OCI-LY7 (cell line): Measurements from ENCODE around the gene ALDH1L2. TPM values are rescaled to one million over a fixed set of nuclear protein-coding genes. Genes with fewer than 3 reads are reported as not detected.

Experiments
- BruUV-seq: library from RNA; stranded (reverse); fragments of 400-500 nt; replicated peaks from 2 replicates; lab custom pipeline; 2021; lab: Mats Ljungman, UMichigan
- CTCF ChIA-PET: fragments of 300-600 bp; sonication (Branson Sonifier 250); formaldehyde crosslinking; loops from one replicate; lab custom pipeline; 2022; ENCODE audit warnings: antibody characterized with exemption; ENCODE audit not compliant: unreplicated experiment; lab: Charles Lee
- POLR2A ChIA-PET: fragments of 300-600 bp; sonication (Branson Sonifier 250); formaldehyde crosslinking; loops from one replicate; lab custom pipeline; 2022; ENCODE audit warnings: antibody characterized with exemption; lab: Charles Lee
- DNase-seq: peaks from one replicate; pipeline ENCODE4 v3.0.0-alpha.2; 2015; ENCODE audit warnings: low spot score
- H2AFZ ChIP-seq: fragments of 200-600 bp; sonication (generic), shearing (Covaris generic); 2 replicates; pipeline ENCODE4 v1.6.1; 2014; ENCODE audit warnings: mild to moderate bottlenecking, antibody characterized with exemption, low read length, moderate library complexity
- H3K27ac ChIP-seq: fragments of 200-600 bp; sonication (generic); 2 replicates; pipeline ENCODE4 v1.5.1; 2014; ENCODE audit warnings: mixed run types, low read depth, mild to moderate bottlenecking, moderate library complexity, low read length, inconsistent platforms; ENCODE audit not compliant: poor library complexity, severe bottlenecking
- H3K36me3 ChIP-seq: fragments of 200-600 bp; sonication (generic); 2 replicates; pipeline ENCODE4 v1.6.1; 2014; ENCODE audit warnings: mild to moderate bottlenecking, antibody characterized with exemption, low read length, moderate library complexity, mixed read lengths; ENCODE audit not compliant: insufficient read depth
- H3K4me1 ChIP-seq: fragments of 200-600 bp; sonication (generic); 2 replicates; pipeline ENCODE4 v1.5.1; 2014; ENCODE audit warnings: mild to moderate bottlenecking, low read length; ENCODE audit not compliant: insufficient read depth, poor library complexity, severe bottlenecking
- H3K4me2 ChIP-seq: fragments of 200-600 bp; sonication (generic); 2 replicates; pipeline ENCODE4 v1.6.1; 2014; ENCODE audit warnings: mild to moderate bottlenecking, low read length
- H3K4me3 ChIP-seq: fragments of 200-600 bp; sonication (generic); 2 replicates; pipeline ENCODE4 v1.5.1; 2014; ENCODE audit warnings: mild to moderate bottlenecking, low read depth, low read length; ENCODE audit not compliant: poor library complexity, severe bottlenecking
- H3K79me2 ChIP-seq: fragments of 200-600 bp; sonication (generic); 2 replicates; pipeline ENCODE4 v1.6.1; 2016; ENCODE audit warnings: low read depth, mild to moderate bottlenecking, low read length, moderate library complexity, mixed read lengths; ENCODE audit not compliant: insufficient read depth
- H3K9me2 ChIP-seq: fragments of 200-600 bp; sonication (generic); 2 replicates; pipeline ENCODE4 v1.6.1; 2016; ENCODE audit warnings: mild to moderate bottlenecking, low read length, mixed read lengths; ENCODE audit not compliant: insufficient read depth
- H3K9me3 ChIP-seq: fragments of 200-600 bp; sonication (generic); 2 replicates; pipeline ENCODE4 v1.6.1; 2014; ENCODE audit warnings: mild to moderate bottlenecking, mixed run types, low read length, mixed read lengths
- H4K20me1 ChIP-seq: fragments of 200-600 bp; sonication (generic); 2 replicates; pipeline ENCODE4 v1.6.1; 2014; ENCODE audit warnings: mild to moderate bottlenecking, antibody characterized with exemption, low read length, moderate library complexity, mixed read lengths; ENCODE audit not compliant: insufficient read depth
- EZH2phosphoT487 ChIP-seq: fragments of 200-600 bp; sonication (generic); IDR thresholded peaks from 2 replicates; pipeline ENCODE4 v1.6.1; 2018; ENCODE audit warnings: low read depth, borderline replicate concordance, mild to moderate bottlenecking, mixed run types, antibody characterized with exemption, low read length, moderate library complexity, mixed read lengths
- intact Hi-C: fragments of 100-400 bp; cut with micrococcal nuclease; formaldehyde crosslinking; loops from one replicate; pipeline ENCODE4 v1.10.0; 2022; ENCODE audit not compliant: unreplicated experiment
- total RNA-seq, 2 experiments: library from RNA; depleted of rRNA in 1 of 2; stranded (reverse); fragments of >200 nt in 1 of 2; shearing (Covaris generic) in 1 of 2; gene quantifications; 2 replicates each; pipeline ENCODE4 v1.2.3, GENCODE V29; 2014 to 2022
- TF ChIP-seq, protein P1 (sequence below): fragments of 200-600 bp; sonication (generic); conservative IDR thresholded peaks from 2 replicates; pipeline ENCODE4 v1.5.1; 2014; ENCODE audit warnings: mild to moderate bottlenecking, antibody characterized with exemption, low read length, moderate library complexity, mixed read lengths

The ALDH1L2 gene
- total RNA-seq, 2 experiments from 2014 or later, result 0.25 TPM; not detected in 1

DNA sequence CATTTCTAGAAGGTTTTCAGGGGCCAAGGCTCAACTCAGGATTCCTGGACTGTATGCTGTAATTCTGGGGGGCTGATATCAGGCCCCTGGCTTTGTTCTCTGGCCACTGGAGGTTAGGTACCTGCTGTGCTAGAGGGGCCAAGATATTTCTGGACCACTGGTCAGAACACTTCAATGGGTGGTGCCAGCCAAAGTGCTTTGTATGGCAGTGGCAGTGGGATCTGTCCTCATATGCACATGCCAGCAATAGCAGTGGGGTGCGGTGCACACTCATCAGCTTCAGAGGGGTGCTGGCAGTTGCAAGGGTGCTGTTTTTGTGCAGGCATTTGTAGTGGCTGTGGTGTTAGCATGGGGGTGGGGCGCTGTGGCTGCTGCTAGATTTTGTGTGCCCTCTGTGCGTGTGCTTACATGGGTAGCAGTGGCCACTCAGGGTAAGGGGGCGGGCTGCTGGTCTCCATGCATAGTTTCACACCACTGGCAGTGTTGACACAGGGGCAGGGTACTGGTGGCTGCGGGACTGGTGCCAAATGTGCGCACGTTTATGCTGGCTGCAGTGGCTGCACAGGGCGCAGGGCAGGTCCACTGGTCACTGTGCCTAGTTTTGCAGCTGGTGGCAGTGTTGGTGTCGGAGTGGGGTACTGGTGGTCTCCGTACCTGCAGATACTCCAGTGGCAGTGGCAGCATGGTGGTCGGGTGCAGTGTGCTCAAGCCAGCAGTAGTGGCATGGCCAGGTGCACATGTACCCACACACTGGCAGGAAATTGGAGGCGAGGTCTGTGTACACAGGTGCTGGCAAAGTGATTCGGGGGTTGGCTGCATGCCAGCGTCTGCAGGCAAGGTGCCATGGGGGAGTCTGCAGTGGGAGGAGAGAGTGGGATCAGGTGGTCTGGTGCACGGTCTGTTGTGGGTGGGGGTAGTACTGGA lies 85.6 kb downstream of the ALDH1L2 start:
- H3K4me3 ChIP-seq, result no peak overlapping the region
- CTCF ChIA-PET, result no interaction called here
- no peaks in the 10 kb centered on the region for H3K4me1 ChIP-seq
- no peak overlapping the region for H2AFZ ChIP-seq
- H3K36me3 ChIP-seq, result peaks cover 97% of the 10 kb centered on the region
- H3K4me2 ChIP-seq, result no peak overlapping the region
- no peaks in the 10 kb centered on the region for H3K79me2 ChIP-seq
- BruUV-seq, result no TSS peak
- DNase-seq, result no peak
- POLR2A ChIA-PET, result no interaction called here
- no peak overlapping the region for H3K27ac ChIP-seq
- TF ChIP-seq, protein P1, sequence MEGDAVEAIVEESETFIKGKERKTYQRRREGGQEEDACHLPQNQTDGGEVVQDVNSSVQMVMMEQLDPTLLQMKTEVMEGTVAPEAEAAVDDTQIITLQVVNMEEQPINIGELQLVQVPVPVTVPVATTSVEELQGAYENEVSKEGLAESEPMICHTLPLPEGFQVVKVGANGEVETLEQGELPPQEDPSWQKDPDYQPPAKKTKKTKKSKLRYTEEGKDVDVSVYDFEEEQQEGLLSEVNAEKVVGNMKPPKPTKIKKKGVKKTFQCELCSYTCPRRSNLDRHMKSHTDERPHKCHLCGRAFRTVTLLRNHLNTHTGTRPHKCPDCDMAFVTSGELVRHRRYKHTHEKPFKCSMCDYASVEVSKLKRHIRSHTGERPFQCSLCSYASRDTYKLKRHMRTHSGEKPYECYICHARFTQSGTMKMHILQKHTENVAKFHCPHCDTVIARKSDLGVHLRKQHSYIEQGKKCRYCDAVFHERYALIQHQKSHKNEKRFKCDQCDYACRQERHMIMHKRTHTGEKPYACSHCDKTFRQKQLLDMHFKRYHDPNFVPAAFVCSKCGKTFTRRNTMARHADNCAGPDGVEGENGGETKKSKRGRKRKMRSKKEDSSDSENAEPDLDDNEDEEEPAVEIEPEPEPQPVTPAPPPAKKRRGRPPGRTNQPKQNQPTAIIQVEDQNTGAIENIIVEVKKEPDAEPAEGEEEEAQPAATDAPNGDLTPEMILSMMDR, result no peak
- TF ChIP-seq EZH2phosphoT487, result no peak
- no peaks in the 10 kb centered on the region for H4K20me1 ChIP-seq
- intact Hi-C loops, result no loop called here
- H3K9me2 ChIP-seq, result no peaks in the 10 kb centered on the region
- peaks cover 30% of the 10 kb centered on the region for H3K9me3 ChIP-seq

DNA sequence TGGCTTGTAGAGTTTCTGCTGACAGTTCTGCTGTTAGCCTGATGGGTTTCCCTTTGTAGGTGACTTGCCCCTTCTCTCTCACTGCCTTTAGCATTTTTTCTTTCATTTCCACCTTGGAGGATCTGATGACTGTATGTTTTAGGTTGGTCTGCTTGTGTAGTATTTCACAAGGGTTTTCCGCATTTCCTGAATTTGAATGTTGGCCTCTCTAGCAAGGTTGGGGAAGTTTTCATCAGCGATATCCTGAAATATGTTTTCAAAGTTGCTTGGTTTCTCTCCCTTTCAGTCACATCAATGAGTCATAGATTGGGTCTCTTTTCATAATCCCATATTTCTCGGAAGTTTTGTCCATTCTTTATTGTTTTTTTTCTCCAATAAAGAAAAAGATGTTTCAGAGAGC lies 86.7 kb downstream of the ALDH1L2 start:
- Histone ChIP-seq H3K79me2 (no peaks in the 10 kb centered on the region), H3K4me1 (no peaks in the 10 kb centered on the region), H2AFZ (no peak overlapping the region), H3K4me2 (no peak overlapping the region), H3K27ac (no peak overlapping the region), H4K20me1 (no peaks in the 10 kb centered on the region), H3K4me3 (no peak overlapping the region), H3K9me2 (no peaks in the 10 kb centered on the region), H3K9me3 (peaks cover 20% of the 10 kb centered on the region; the same call in 1 of the 2 replicates), H3K36me3 (peaks cover 97% of the 10 kb centered on the region)
- intact Hi-C loops, result no loop called here
- no peak for DNase-seq
- POLR2A ChIA-PET, result no interaction called here
- TF ChIP-seq, protein P1, result no peak
- no peak for TF ChIP-seq EZH2phosphoT487
- CTCF ChIA-PET, result no interaction called here
- BruUV-seq, result no TSS peak

DNA sequence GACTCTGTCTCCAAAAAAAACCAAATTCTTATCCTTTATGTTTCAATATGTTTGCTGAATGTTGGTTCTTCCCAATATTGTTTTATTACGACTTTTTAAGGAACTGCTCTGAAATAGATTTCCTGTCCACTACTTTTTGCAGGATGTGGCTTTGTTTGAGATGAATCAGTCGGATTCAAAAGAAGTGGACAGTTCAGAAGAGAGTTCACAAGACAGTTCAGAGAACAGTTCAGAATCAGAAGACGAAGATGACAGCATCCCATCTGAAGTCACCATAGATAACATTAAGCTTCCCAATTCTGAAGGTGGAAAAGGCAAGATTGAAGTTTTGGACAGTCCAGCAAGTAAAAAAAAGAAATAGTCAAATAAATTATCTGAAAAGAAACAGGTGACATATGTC lies 89.9 kb downstream of the ALDH1L2 start:
- Histone ChIP-seq H3K9me2 (no peaks in the 10 kb centered on the region), H3K27ac (no peak overlapping the region), H3K79me2 (peaks cover 6% of the 10 kb centered on the region; the same call in 1 of the 2 replicates), H3K36me3 (peaks cover 97% of the 10 kb centered on the region), H3K4me2 (no peak overlapping the region), H3K9me3 (peaks cover 7% of the 10 kb centered on the region; the same call in 1 of the 2 replicates), H4K20me1 (no peaks in the 10 kb centered on the region), H3K4me1 (peaks cover 17% of the 10 kb centered on the region), H2AFZ (no peak overlapping the region), H3K4me3 (no peak overlapping the region)
- TF ChIP-seq, protein P1, result no peak
- TF ChIP-seq EZH2phosphoT487, result no peak
- DNase-seq, result no peak
- intact Hi-C loops, result no loop called here
- CTCF ChIA-PET, result no interaction called here
- BruUV-seq, result no TSS peak
- POLR2A ChIA-PET, result no interaction called here
